ENCODE data around the gene MED15. TPM values are rescaled to one million over a fixed set of nuclear protein-coding genes. Genes with fewer than 3 reads are reported as not detected.
"Not testable (repeated sequence)": the region's sequence is repeated elsewhere in the genome, so short reads cannot be mapped to it uniquely, and the experiment has no call there.

Gene MED15, protein sequence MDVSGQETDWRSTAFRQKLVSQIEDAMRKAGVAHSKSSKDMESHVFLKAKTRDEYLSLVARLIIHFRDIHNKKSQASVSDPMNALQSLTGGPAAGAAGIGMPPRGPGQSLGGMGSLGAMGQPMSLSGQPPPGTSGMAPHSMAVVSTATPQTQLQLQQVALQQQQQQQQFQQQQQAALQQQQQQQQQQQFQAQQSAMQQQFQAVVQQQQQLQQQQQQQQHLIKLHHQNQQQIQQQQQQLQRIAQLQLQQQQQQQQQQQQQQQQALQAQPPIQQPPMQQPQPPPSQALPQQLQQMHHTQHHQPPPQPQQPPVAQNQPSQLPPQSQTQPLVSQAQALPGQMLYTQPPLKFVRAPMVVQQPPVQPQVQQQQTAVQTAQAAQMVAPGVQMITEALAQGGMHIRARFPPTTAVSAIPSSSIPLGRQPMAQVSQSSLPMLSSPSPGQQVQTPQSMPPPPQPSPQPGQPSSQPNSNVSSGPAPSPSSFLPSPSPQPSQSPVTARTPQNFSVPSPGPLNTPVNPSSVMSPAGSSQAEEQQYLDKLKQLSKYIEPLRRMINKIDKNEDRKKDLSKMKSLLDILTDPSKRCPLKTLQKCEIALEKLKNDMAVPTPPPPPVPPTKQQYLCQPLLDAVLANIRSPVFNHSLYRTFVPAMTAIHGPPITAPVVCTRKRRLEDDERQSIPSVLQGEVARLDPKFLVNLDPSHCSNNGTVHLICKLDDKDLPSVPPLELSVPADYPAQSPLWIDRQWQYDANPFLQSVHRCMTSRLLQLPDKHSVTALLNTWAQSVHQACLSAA
- 10.5 and 19.0 TPM in 2 replicates for total RNA-seq (2014; rRNA removed; shearing (Covaris generic))

GRCh38 chr22:20507253-20508066 is at the start of gene MED15:
Gene MED15, plus strand, starts transcription at chr22:20507610. Its CDS starts 69 bp downstream, at chr22:20507679.
- DNase-seq (ENCODE audit: low spot score): peak; percentile 89
- in situ Hi-C loops (cut with HindIII; ENCODE audit: low sequenced_read_pairs): no loop called here

DNA sequence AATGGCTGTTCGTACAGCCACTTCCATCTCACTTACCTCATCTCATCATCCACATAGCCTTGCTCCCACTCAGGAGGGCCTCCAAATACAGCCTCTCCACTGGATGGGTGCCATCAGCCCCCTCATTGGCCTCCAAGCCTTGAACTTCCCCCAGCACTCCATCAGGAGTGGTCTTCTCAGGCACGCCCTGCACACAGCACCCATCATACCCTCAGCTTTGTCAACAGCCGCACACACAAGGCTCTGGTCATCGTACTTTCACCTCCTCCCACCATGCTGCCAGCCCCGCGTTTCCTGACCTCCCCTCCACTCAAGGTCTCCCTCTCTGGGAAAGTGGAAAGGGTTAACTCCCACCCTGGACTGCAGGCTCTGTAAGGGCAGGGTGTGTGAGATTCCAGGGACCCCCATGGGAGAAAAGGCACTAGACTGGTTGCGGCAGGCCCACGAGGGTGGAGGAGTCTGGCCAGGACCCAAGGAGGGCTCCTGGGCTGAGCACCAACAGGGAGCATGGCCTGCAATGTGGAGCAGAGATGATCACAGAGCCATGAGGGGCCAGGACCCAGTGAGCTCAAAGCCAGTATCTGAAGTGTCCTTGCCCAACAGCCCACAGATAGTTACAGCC is 48.8 kb upstream of the MED15 start:
- no peak for DNase-seq (ENCODE audit: low spot score)
- in situ Hi-C loops (cut with HindIII; ENCODE audit: low sequenced_read_pairs): no loop called here

GRCh38 chr22:20459152-20459542 is 48.3 kb upstream of the MED15 start:
- in situ Hi-C loops (cut with HindIII; ENCODE audit: low sequenced_read_pairs): no loop called here
- DNase-seq (ENCODE audit: low spot score): no peak

- in situ Hi-C loops (cut with HindIII; ENCODE audit: low sequenced_read_pairs): no loop called here
- no peak for DNase-seq (ENCODE audit: low spot score)
Observed at GRCh38 chr22:20459862-20460261, 47.5 kb upstream of the MED15 start.

DNA sequence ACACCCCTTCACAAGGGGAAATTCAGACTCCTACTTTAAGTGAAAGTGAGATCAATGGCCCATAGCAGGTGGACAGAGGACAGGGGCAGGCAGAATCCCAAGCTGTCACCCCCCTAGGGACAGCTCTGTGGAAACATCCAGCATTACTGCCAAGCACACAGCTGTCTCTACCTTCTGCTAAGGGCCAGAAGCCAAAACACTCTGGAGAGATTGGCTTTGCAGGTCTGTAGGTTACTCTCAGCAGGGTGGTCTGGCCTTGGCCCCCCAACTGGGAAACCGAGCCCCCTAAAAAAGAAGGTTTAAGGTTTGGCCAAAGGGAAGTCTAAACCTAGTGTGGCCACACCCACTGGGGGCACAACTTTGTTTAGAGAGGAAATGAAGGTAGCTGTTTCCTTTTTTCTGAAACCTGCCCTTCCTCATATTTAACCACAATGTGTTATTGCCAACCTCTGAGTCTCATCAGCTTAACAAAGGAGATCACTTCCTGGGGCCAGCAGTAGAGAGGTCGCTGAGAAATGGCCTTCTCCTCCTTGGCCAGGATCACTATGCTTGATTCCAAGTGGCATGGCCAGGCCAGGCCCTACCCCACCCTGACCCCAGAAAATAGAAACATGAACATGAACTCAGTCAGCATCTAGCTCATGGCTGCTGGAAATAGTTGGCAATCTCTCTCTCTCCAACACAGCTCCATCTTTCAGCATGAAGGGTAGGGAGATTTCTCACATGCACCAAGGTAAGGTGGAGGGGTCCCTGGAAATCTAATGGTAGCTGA is 43.9 kb upstream of the MED15 start:
- in situ Hi-C loops (cut with HindIII; ENCODE audit: low sequenced_read_pairs): no loop called here
- DNase-seq (ENCODE audit: low spot score): no peak

DNA sequence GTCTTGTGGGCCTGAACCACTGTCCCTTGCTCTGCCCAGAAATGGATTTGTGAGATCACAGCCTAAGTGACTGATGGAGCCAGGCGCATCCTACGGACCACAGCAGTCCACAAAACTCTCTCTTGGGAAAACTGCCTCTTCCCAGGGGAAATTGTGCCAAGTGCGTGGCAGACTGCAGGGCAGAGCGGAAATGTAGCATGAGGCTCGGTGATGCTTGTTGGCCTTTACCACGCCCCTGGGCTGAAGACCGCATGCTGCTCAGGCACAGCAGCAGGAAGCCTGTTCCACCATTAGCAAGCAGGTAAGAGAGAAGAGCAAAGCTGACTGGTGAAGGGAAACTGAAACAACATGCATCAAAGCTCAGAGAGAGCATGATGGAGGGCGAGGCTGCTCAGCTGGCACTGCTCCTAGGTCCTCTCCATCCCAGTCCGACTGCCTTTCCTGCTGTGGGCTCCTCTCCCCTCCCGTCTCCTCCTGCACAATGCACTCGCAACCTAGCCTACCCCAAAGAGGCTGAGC is 43.3 kb upstream of the MED15 start:
- no peak for DNase-seq (ENCODE audit: low spot score)
- in situ Hi-C loops (cut with HindIII; ENCODE audit: low sequenced_read_pairs): no loop called here

DNA sequence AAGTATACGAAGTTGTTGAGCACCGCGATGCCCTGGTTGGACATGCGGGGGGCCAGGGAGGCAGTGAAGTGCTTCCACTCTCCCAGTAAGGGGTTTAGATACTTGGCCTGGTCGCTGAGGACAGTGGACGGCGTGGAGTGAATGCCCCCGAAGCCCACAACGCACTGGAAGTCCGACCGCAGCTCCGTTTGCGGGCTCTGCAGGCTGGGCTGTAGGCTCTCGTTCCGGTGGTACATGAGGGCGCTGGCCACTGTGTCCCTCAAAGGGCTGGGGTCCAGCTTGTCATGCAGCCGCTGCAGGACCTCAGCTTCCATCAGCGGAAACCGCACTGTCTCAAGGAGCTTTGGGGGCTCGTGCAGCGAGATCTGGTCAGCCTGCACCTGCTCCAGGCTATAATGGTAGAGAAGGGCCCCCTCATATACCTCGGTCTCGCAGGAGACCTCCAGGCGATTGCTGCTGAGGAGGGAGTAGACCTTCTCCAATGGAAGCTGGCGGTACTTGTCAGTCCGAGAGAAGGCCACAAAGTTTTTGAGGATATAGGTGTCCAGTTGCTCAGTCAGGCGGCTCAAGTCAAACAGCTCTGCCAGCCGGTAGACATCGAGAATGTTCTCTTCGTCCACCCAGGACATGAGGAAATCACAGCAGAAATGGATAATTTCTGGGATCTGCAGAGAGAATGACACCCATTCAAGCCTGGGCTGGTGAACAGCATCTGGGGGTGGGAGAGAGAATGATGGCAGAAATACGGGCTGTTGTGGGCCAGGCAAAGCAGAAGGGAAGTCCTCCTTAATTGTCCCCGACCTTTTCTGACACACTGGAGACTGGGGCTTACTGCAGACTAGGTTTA is 42.3 kb upstream of the MED15 start:
- in situ Hi-C loops (cut with HindIII; ENCODE audit: low sequenced_read_pairs): no loop called here
- no peak for DNase-seq (ENCODE audit: low spot score)

GRCh38 chr22:20465759-20466077 is 41.7 kb upstream of the MED15 start:
- in situ Hi-C loops (cut with HindIII; ENCODE audit: low sequenced_read_pairs): no loop called here
- DNase-seq (ENCODE audit: low spot score): no peak

- in situ Hi-C loops (cut with HindIII; ENCODE audit: low sequenced_read_pairs): no loop called here
- no peak for DNase-seq (ENCODE audit: low spot score)
Observed at GRCh38 chr22:20466659-20467379, 40.6 kb upstream of the MED15 start.

- in situ Hi-C loops (cut with HindIII; ENCODE audit: low sequenced_read_pairs): no loop called here
Observed at GRCh38 chr22:20469110-20469868, 38.1 kb upstream of the MED15 start.

GRCh38 chr22:20470525-20470924 is 36.9 kb upstream of the MED15 start:
- DNase-seq (ENCODE audit: low spot score); in situ Hi-C loops (cut with HindIII; ENCODE audit: low sequenced_read_pairs): not testable (repeated sequence)

More at GRCh38 chr22:20469110-20469868, 38.1 kb upstream of the MED15 start:
- no peak for DNase-seq (ENCODE audit: low spot score)

DNA sequence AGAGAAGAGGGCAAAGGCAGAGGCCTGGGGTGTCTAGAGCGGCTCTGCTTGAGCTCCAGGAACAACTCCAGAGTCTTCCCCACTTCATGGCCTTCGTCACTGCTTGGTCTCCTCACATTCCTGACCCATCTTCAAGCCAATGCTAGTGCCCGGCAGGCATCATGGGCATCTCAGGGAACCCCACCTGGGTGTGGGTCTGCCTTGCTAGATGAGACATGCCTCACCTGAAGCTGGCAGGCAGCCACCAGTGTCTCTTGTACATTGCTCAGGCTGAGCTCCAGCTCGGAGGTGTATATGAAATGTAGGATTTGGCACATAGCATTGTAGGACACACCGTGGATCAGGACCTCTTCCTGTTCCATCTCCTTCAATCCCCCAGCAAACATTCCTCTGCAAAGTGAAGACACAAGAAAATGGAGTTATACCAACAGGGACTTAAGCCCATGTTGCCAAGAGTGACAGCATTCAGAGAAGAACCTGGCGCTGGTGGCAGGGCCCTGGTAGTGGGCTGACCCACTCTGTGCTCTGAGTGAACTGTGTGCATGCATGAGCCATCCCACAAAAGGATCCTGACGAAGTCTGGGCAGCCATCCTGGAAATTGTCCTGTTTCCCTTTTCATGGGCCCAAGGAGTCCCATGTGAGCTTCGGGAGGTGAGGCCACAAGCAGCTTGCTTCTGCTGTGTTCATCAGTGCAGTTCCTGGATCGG is 36.1 kb upstream of the MED15 start:
- no peak for DNase-seq (ENCODE audit: low spot score)

DNA sequence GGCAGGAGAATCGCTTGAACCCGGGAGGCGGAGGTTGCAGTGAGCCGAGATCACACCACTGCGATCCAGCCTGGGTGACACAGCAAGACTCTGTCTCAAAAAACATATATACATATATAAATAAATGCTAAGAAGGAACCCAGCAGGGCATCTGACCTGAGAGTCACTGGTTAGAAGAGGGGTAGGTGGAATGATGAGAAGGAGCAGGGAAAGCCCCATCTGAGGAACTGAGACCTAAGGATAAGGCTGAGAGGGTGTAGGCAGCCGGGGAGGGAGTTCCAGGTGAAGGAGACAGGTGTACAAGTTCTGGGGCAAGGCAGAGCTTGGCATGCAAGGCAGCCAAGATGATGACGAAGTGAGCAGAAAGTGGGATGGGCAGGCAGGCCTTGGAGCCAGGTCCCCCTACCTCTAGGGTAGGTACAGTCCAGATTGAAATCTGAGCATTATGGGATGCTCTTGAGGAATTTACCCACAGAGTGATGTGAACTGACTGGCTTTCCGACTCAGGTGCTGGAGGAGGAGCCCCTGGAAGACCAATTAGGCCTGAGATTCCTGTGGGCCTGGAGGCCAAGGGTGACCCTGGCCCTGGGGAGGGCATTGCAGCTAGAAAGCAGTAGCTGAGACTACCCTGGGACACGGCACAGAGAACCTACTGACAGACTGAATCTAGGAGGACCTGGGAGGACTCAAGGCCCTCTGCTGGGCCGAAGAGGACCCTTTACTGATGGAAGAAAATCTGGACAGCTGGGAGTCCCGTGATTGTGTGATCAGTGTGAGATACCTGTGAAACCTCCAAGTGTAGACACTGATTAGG is 34.6 kb upstream of the MED15 start:
- in situ Hi-C loops (cut with HindIII; ENCODE audit: low sequenced_read_pairs): no loop called here
- no peak for DNase-seq (ENCODE audit: low spot score)

More for the DNA sequence above, 36.1 kb upstream of the MED15 start:
- in situ Hi-C loops (cut with HindIII; ENCODE audit: low sequenced_read_pairs): no loop called here

GRCh38 chr22:20475115-20475436 is 32.3 kb upstream of the MED15 start:
- in situ Hi-C loops (cut with HindIII; ENCODE audit: low sequenced_read_pairs): no loop called here

DNA sequence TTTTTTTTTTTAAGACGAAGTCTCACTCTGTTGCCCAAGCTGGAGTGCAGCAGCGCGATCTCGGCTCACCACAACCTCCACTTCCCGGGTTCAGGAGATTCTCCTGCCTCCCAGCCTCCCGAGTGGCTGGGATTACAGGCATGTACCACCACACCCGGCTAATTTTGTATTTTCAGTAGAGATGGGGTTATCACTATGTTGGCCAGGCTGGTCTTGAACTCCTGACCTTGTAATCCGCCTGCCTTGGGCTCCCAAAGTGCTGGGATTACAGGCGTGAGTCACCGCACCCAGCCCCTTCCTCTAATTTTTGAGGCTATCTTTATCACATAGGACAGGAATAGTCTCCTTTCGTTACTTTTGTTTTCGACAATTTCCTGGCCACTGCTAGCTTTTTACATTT is 31.8 kb upstream of the MED15 start:
- in situ Hi-C loops (cut with HindIII; ENCODE audit: low sequenced_read_pairs); DNase-seq (ENCODE audit: low spot score): not testable (repeated sequence)

More at GRCh38 chr22:20475115-20475436, 32.3 kb upstream of the MED15 start:
- DNase-seq (ENCODE audit: low spot score): no peak

Measured in G401 (cell line).